Effector memory CD8-positive, alpha-beta T cell (primary cell): ENCODE results near the gene MT2A.
A peak's percentile ranks its signal among the peaks of the same experiment; 100 is the strongest.

ENCODE experiments used
- ATAC-seq: fragments of 150-1000 bp; cut with Tn5 transposase; replicated peaks from 2 replicates; pipeline ENCODE4 v1.10.0; 2021; ENCODE audit warnings: mild to moderate bottlenecking, moderate library complexity
- DNase-seq, 3 experiments: peaks; one replicate each; pipeline ENCODE4 v3.0.0; 2021
- H3K27ac Mint-ChIP-seq, 2 donors: one replicate each; pipeline ENCODE4 v1.8.0; 2022; ENCODE audit warnings: mild to moderate bottlenecking in 2 of 2, mixed read lengths in 2 of 2, moderate library complexity in 2 of 2
- H3K27me3 Mint-ChIP-seq, 2 donors: one replicate each; pipeline ENCODE4 v1.8.0; 2022; ENCODE audit warnings: mixed read lengths in 2 of 2
- H3K36me3 Mint-ChIP-seq: one replicate; pipeline ENCODE4 v1.8.0; 2022; ENCODE audit warnings: mild to moderate bottlenecking, moderate library complexity, mixed read lengths; ENCODE audit not compliant: insufficient read depth
- H3K4me1 Mint-ChIP-seq, 2 donors: one replicate each; pipeline ENCODE4 v1.8.0; 2022; ENCODE audit warnings: low read depth in 2 of 2, mixed read lengths in 2 of 2
- H3K4me3 Mint-ChIP-seq, 2 donors: one replicate each; pipeline ENCODE4 v1.8.0; 2022; ENCODE audit warnings: mild to moderate bottlenecking in 2 of 2, mixed read lengths in 2 of 2, moderate library complexity in 2 of 2
- H3K9me3 Mint-ChIP-seq, 2 donors: one replicate each; pipeline ENCODE4 v1.8.0; 2022; ENCODE audit warnings: mixed read lengths in 2 of 2

The MT2A gene

GRCh38 chr16:56658327-56658875, 50.0 kb downstream of the MT2A start:
- Mint-ChIP-seq H3K27me3 (peaks cover 0 to 13% of the 10 kb centered on the region in 2 donors), H3K4me3 (peak overlapping the region; percentile 89 to 98), H3K9me3 (no peaks in the 10 kb centered on the region), H3K36me3 (peaks cover 9% of the 10 kb centered on the region), H3K27ac (peak overlapping the region; percentile 90 to 94), H3K4me1 (peaks cover 21 to 23% of the 10 kb centered on the region in 2 donors)
- DNase-seq (no peak), ATAC-seq (no peak)
